GM18502 (cell line): ENCODE results near the gene CEP112.
"Not testable (repeated sequence)": the region's sequence is repeated elsewhere in the genome, so short reads cannot be mapped to it uniquely, and the experiment has no call there.

ENCODE experiments used
- ATAC-seq: cut with Tn5 transposase; IDR thresholded peaks from one replicate; pipeline ENCODE4 v1.9.1; 2021; ENCODE audit warnings: mild to moderate bottlenecking; ENCODE audit not compliant: unreplicated experiment, poor library complexity

Gene CEP112

DNA sequence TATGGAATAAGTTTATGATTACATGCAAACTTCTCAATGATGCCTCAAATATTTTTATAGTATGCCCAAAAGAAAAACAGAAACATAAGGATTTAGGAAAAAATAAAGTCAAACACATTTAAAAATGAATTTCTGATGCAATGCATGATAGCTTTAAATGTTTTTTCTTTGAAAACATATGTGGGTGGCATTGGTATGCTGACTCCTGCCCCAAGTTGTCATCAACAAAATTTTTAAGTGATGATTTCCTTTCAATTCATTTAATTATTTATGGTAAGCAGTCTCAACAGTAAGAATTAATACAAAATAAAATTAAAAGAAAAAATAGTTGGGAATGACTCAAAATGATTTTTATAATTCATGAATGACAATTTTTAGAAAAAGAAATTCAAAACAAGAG lies 104.9 kb downstream of the CEP112 start:
- no peak for ATAC-seq

DNA sequence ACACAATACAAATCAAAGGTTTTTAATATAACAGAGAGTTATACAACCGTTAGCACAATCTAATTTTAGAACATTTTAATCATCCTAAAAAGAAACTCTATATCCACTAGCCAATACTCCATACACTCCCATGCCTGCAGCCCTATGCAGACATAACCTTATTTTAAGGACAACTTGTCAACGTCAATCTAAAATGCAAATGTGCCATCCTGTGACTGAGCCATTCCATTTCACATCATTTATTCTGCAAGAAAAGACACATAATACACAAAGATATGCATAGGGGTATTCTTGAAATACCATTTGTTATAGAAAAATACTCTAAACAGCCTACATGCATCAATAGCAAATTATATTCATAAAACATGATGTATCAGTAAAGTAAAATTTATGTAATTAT lies 106.7 kb downstream of the CEP112 start:
- no peak for ATAC-seq

DNA sequence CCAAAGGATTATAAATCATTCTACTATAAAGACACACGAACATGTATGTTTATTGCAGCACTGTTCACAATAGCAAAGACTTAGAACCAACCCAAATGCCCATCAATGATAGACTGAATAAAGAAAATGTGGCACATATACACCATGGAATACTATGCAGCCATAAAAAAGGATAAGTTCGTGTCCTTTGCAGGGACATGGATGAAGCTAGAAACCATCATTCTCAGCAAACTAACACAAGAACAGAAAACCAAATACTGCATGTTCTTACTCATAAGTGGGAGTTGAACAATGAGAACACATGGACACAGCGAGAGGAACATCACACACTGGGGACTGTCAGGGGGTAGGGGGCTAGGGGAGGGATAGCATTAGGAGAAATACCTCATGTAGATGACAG lies 111.3 kb downstream of the CEP112 start:
- ATAC-seq: not testable (repeated sequence)

DNA sequence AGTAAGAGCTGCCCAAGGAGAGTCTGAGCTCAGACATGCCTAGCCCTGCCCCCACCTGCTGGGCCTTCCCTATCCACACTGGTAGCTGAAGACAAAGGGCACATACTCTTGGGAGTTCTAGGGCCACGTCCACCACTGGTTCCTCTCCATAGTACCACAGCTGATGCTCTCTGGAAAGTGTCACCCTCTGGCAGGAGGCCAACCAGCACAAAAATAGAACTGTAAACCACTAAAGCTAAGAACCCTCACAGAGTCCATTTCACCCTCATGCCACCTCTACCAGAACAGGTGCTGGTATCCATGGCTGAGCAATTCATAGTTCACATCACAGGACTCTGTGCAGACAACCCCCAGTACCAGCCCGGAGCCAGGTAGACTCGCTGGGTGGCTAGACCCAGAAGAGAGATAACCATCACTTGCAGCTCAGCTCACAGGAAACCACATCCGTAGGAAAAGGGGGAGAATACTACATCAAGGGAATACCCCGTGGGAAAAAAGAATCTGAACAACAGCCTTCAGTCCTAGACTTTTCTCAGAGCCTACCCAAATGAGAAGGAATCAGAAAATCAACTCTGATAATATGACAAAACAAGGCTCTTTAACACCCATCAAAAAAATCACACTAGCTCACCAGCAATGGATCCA lies 115.3 kb downstream of the CEP112 start:
- ATAC-seq: no peak

DNA sequence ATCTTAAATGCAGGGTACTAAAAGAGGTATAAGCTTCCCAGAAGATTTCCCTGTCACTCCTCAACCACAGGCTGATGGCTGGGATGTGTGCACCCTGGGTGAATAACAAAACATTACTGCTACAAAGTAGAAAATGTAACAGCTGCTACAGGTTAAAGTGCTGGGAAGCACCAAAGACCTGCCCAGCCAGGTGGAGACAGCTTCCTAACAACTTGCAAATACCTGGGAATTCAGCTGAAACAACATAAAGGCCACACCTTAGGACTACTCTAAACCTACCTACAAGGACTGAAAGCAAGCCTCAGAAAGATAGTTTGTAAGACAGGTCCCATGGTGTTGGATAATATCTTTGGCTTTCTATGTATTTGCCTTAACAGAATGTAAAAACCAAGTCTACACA lies 118.5 kb downstream of the CEP112 start:
- no peak for ATAC-seq

DNA sequence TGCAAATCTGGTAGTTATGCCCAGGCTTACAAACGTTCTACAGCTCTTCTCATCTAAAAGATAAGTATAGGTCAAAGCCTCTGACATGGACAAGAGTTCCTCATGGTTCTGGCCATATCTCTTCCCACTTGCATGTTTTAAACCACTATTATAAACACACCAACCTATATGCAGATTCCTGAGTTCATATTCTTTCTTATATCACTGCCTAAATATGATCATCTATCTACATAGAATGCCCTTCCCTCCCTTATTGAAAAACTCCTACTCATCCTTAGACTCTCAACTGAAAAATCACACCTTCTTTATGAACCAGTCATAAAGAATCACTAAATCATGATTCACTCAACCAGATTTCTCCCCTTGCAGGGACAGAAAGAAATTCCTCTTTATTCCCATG lies 128.2 kb downstream of the CEP112 start:
- no peak for ATAC-seq

- ATAC-seq: no peak
Measured at GRCh38 chr17:66056148-66056547, 135.8 kb downstream of the CEP112 start.

GRCh38 chr17:66054242-66054641 lies 137.7 kb downstream of the CEP112 start:
- no peak for ATAC-seq

DNA sequence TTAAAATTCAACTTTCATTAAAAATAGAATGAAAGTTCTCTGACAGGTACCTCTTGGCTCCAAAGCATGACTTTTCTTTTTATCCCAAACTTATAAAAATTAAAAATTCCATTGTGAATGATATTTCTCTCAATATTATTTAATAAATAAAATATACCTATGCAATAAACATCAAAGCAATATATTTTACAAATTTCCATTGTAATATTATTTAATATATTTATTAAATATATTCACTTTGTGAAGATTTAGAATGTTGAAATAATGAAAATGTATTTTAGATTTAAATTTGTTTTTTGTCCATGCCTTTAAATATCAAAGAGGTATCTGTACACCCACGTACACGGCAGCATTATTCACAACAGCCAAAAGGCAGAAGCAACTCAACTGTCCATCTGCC lies 147.8 kb downstream of the CEP112 start:
- no peak for ATAC-seq

DNA sequence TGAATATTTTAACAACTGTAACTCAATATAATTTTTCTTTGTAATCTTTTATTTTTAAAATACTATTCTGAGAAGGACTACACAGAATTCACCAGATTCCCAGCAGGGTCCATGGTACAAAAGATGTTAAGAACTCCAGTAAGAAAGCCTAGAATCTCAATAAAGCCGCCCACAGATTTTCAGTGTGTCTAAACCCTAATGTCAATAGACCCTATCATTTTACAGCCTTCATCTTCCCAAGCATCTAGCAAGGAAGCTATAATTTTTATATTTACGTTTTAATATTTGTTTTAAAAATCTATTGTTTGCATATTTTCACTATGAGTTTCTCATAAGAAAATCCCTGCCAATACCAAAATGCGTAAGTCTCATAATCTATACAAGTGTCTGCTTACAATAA lies 148.5 kb downstream of the CEP112 start:
- no peak for ATAC-seq

GRCh38 chr17:66040402-66040801 lies 151.5 kb downstream of the CEP112 start:
- no peak for ATAC-seq

DNA sequence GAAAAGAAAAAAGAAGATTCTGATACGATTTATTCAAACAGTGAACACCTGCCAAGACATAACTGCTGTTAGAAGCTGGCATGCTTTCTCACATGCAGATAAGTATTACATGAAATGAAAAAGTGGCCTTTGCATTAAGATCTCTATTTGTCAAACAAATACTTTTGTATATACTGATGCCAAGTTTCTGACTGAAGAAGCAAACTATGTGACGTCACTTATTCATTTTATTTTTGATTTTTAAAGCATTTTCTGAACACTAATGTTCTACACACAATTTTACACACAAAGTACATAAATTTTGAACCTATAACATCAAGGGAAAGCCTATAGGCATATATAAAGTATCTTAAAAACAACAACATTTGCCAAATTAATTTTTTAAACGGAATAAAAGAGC lies 153.8 kb downstream of the CEP112 start:
- no peak for ATAC-seq

DNA sequence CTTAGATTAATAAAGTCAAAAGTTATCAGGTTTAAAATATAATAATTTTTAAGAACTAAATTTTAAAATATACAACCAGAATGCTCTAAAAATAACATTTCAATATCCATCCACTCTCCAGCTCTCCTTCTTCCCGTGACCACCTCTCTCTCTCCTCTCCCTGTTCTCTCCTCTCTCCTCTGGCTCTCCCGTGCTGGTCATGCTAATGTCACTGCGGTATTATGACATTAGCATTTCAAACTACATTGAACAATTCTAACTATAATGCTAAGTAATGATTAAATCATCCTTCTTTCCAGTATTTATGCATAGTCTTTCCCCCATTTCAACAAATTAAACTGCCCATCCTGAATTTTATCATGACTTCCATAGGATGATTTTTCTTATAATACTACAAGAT lies 154.7 kb downstream of the CEP112 start:
- ATAC-seq: no peak

DNA sequence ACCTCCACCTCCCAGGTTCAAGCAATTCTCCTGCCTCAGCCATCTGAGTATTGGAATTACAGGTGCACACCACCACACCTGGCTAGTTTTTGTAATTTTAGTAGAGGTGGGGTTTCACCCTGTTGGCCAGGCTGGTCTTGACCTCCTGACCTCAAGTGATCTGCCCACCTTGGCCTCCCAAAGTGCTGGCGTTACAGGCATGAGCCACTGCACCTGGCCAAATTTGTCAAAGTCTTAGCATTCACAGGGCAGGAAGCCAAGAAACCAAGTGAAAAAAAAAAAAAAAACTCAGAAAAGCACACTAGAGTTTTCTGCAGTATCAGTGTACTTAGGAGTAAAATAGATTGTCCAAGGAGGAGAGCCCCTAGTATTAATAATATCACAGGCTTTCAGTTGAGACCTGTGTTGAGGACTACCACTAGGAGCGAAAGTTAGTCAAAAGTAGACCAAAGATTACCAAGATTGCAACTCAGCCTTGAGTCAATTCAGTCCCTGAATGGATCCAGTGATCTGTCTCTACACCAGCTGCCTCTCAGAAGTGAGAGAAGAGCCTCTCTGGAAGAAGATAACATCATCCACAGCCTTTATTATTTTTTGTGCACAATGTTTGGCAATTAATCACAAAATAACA lies 159.7 kb downstream of the CEP112 start:
- ATAC-seq: no peak

GRCh38 chr17:66025551-66025950 lies 166.4 kb downstream of the CEP112 start:
- ATAC-seq: no peak

- no peak for ATAC-seq
Measured at GRCh38 chr17:66021757-66022156, 170.2 kb downstream of the CEP112 start.

DNA sequence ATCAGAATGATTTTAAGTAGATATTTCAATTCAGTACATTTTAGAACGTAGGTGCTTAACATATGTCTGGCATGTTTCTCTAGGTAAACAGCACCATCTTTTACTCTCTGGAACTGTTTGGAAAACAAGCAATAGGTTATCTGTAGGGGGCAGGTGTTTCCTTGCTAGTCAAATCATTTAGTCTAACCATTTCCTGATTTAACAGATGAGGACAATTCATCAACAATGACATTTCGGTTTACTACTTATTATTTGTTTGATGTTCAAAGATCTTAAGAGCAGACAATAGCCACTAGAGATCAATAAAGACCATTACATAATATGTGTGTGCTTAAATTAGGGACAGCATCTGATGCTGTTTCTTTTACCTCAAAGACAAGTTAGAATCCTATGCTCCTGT lies 173.1 kb downstream of the CEP112 start:
- no peak for ATAC-seq

DNA sequence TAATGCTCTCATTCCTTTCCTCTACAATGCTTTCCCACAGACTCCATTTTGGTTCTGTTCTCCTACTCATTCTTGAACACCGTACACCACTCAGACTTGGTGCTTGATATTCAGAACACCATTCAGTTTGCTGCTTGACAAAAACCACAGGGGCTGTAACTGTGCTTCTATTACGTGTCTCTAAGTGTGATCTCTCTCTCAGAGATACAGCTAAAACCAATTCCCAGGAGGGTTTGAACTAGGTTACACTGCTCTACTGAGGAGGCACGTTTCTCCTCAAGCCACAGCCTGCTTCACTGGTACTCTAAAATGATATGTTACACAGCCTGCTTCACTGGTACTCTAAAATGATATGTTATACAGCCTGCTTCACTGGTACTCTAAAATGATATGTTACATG lies 175.7 kb downstream of the CEP112 start:
- ATAC-seq: no peak

DNA sequence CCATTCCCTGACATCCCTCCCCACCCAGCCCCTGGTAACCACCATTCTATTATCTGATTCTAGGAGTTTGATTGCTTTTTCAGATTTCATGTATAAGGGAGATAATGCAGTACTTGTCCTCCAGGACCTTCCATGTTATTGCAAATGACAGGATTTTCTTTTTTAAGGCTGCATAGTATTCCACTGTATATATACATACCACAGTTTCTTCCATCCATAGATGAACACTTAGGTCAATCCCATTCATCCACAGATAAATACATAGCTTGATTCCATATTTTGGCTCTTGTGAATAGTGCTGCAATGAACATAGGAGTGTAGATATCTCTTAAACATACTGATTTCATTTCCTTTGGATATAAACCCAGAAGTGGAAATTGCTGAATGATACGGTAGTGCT lies 183.3 kb downstream of the CEP112 start:
- no peak for ATAC-seq

- no peak for ATAC-seq
Measured at GRCh38 chr17:66006654-66007053, 185.3 kb downstream of the CEP112 start.

DNA sequence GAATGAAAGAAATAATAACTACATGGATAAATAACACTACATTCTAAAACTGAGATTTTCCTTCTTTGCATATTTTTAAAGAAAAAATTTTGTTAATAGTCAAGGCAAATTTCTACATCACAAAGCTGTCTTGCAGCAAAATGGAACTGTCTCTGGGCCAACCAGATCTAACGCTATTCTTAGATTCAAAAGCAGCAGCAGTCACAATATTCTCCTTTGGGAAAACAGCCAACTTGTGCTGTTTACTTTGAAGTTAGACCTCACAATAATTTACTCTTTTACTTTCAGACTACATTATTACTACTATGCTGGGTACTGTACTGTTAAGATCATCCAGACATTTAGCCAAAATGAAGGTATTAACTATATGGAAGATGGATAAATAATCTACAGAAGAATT lies 189.1 kb downstream of the CEP112 start:
- ATAC-seq: no peak

DNA sequence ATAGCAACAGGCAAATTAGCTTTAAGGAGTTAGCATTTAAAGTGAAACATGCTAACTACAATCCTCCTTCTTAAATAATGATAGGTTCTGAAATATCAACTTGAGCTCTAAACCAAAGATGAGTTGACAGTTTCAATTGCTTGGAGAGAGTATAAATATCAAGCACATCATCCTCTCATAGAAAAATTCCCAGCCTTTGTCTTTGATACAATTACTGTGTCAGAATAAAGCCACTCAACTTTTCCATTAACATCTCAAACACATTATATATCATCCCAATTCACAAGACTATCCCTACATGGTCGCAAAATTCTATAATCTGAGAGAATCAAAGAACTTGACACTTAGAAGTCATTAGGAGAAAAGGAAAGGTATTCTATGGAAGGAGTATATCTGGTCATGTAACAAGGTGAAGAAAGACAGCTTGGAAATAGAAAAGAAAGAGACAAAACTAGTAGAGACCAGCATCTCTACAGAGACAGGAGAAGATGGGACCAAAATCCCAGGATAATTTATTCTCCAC lies 189.8 kb downstream of the CEP112 start:
- no peak for ATAC-seq
